ENCODE measurements around the gene LAD1. TPM values are rescaled to one million over a fixed set of nuclear protein-coding genes. Genes with fewer than 3 reads are reported as not detected.

The LAD1 gene
- total and polyA plus RNA-seq, 2 of the 4 experiments (the other 2 are of a cell fraction), result under 0.01 to 0.07 TPM

DNA sequence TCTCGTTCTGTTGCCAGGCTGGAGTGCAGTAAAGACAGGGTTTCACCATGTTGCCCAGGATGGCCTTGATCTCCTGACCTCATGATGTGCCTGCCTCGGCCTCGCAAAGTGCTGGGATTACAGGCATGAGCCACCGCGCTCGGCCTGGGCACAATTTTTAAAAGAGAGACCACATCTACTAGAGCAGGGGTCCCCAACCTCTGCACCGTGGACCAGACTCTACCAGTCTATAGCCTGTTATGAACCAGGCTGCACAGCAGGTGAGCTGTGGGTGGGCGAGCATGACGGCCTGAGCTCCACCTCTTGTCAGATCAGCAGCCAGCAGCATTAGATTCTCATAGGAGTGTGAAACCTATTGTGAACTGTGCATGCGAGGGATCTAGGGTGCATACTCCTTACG lies 42.4 kb downstream of the LAD1 start:
- no peak overlapping the region for H3K4ac ChIP-seq (ENCODE audit: low read depth, low read length)
- ATAC-seq (ENCODE audit: low read depth) (no peak), DNase-seq (no peak)
- intact Hi-C loops (cut with micrococcal nuclease) (no loop called here), in situ Hi-C loops (cut with MboI; ENCODE audit: low sequenced_read_pairs) (no loop called here), dilution Hi-C loops (cut with HindIII; ENCODE audit: low sequenced_read_pairs, unreplicated experiment) (no loop called here)
- H4K20me1 ChIP-seq (ENCODE audit: insufficient read depth, low read length), result no peaks in the 10 kb centered on the region; the same call in 1 of the 2 replicates
- no peaks in the 10 kb centered on the region for H3K4me1 ChIP-seq (ENCODE audit: control insufficient read depth, insufficient read depth, low read length)
- no peak overlapping the region for H4K91ac ChIP-seq (ENCODE audit: insufficient read depth, low read depth, low read length)
- H4K8ac ChIP-seq (ENCODE audit: low read depth in 2 of 2, low read length in 2 of 2), result no peak overlapping the region
- no peaks in the 10 kb centered on the region for H3K9me1 ChIP-seq (ENCODE audit: insufficient read depth, low read length)
- no peak overlapping the region for H2BK15ac ChIP-seq (ENCODE audit: low read depth, low read length)
- no peak overlapping the region for H3K14ac ChIP-seq (replicated peaks; ENCODE audit: low read depth, low read length)
- H3K4me3 ChIP-seq (ENCODE audit: insufficient read depth, low read depth, low read length), result no peak overlapping the region
- no peak overlapping the region for H3K9ac ChIP-seq (ENCODE audit: low read depth, low read length)
- WGBS, 2 experiments (ENCODE audit: extremely low coverage in 2 of 2, insufficient read length in 1 of 2), result 47% methylated on average over 3 of the region's 11 CpGs; no CpG with 5 or more reads in 1 of the 2 experiments
- no peaks in the 10 kb centered on the region for H3K9me3 ChIP-seq (ENCODE audit: control insufficient read depth, insufficient read depth, low read length)
- H3K79me1 ChIP-seq (ENCODE audit: low read depth in 1 of 2, low read length in 2 of 2), result no peaks in the 10 kb centered on the region
- CTCF ChIA-PET, result no interaction called here
- no peak overlapping the region for H2BK20ac ChIP-seq (ENCODE audit: low read depth, low read length)
- H2AFZ ChIP-seq (replicated peaks; ENCODE audit: low read length, poor library complexity), result no peak overlapping the region
- no TSS peak for BruUV-seq (replicated peaks)
- peaks cover 72% of the 10 kb centered on the region for H3K27me3 ChIP-seq (ENCODE audit: control insufficient read depth, insufficient read depth, low read length)
- H3K18ac ChIP-seq (ENCODE audit: low read depth, low read length), result no peak overlapping the region
- no peak overlapping the region for H3K4me2 ChIP-seq (ENCODE audit: low read depth, low read length)
- H4K5ac ChIP-seq (ENCODE audit: low read depth, low read length), result no peak overlapping the region
- H3K23ac ChIP-seq (ENCODE audit: low read depth, low read length), result no peak overlapping the region
- TF ChIP-seq BHLHE40 (IDR thresholded peaks at IDR 0.05; ENCODE audit: low read depth, low read length) (no peak), FOS (IDR thresholded peaks at IDR 0.05; ENCODE audit: low read depth, low read length) (no peak), NFE2L2 (IDR thresholded peaks at IDR 0.05; ENCODE audit: low read depth, low read length) (no peak), POLR2A (IDR thresholded peaks at IDR 0.05; ENCODE audit: low read depth, low read length) (no peak)
- TF ChIP-seq, protein P1, sequence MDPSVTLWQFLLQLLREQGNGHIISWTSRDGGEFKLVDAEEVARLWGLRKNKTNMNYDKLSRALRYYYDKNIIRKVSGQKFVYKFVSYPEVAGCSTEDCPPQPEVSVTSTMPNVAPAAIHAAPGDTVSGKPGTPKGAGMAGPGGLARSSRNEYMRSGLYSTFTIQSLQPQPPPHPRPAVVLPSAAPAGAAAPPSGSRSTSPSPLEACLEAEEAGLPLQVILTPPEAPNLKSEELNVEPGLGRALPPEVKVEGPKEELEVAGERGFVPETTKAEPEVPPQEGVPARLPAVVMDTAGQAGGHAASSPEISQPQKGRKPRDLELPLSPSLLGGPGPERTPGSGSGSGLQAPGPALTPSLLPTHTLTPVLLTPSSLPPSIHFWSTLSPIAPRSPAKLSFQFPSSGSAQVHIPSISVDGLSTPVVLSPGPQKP (IDR thresholded peaks at IDR 0.05; ENCODE audit: borderline replicate concordance, low read depth, low read length), result no peak
- TF ChIP-seq, protein P2, sequence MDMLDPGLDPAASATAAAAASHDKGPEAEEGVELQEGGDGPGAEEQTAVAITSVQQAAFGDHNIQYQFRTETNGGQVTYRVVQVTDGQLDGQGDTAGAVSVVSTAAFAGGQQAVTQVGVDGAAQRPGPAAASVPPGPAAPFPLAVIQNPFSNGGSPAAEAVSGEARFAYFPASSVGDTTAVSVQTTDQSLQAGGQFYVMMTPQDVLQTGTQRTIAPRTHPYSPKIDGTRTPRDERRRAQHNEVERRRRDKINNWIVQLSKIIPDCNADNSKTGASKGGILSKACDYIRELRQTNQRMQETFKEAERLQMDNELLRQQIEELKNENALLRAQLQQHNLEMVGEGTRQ (IDR thresholded peaks at IDR 0.05; ENCODE audit: low read depth, low read length), result no peak
- no peak overlapping the region for H2AK5ac ChIP-seq (ENCODE audit: low read depth, low read length)
- no peaks in the 10 kb centered on the region for H3K36me3 ChIP-seq (ENCODE audit: control insufficient read depth, insufficient read depth, low read length)
- no peak overlapping the region for H3K27ac ChIP-seq (ENCODE audit: insufficient read depth, low read length)
- no peak overlapping the region for H3K56ac ChIP-seq (ENCODE audit: extremely low read depth, insufficient read depth, low read length)
- H2BK120ac ChIP-seq (ENCODE audit: low read depth, low read length), result no peak overlapping the region
- H2BK5ac ChIP-seq (ENCODE audit: low read depth, low read length, poor library complexity, severe bottlenecking), result no peak overlapping the region
- no peak overlapping the region for H2AK9ac ChIP-seq (replicated peaks; ENCODE audit: low read depth, low read length, poor library complexity)
- POLR2A ChIA-PET (ENCODE audit: unreplicated experiment), result no interaction called here
